ENCODE measurements around the gene BAX.

The BAX gene

GRCh38 chr19:49006905-49007304, 52.2 kb downstream of the BAX start:
- TF ChIP-seq CTCF (IDR thresholded peaks at IDR 0.05; ENCODE audit: low read depth, low read length) = no peak
- H3K36me3 ChIP-seq = peaks cover 77% of the 10 kb centered on the region

GRCh38 chr19:49009828-49010227, 55.2 kb downstream of the BAX start:
- Histone ChIP-seq H3K36me3 (peaks cover 75% of the 10 kb centered on the region), H3K4me3 (ENCODE audit: low read depth, low read length) (no peak overlapping the region), H3K27me3 (ENCODE audit: insufficient read depth, low read depth, severe bottlenecking) (no peaks in the 10 kb centered on the region), H3K27ac (no peak overlapping the region), H3K9me3 (ENCODE audit: severe bottlenecking) (no peaks in the 10 kb centered on the region)
- TF ChIP-seq CTCF (IDR thresholded peaks at IDR 0.05; ENCODE audit: low read depth, low read length) = no peak
- no peak for DNase-seq

More at GRCh38 chr19:49006905-49007304, 52.2 kb downstream of the BAX start:
- no peak for DNase-seq
- Histone ChIP-seq H3K4me3 (ENCODE audit: low read depth, low read length) (no peak overlapping the region), H3K27me3 (ENCODE audit: insufficient read depth, low read depth, severe bottlenecking) (no peaks in the 10 kb centered on the region), H3K27ac (no peak overlapping the region), H3K9me3 (ENCODE audit: severe bottlenecking) (no peaks in the 10 kb centered on the region)

- Histone ChIP-seq H3K9me3 (ENCODE audit: severe bottlenecking) (no peaks in the 10 kb centered on the region), H3K27ac (no peak overlapping the region), H3K4me3 (ENCODE audit: low read depth, low read length) (no peak overlapping the region), H3K27me3 (ENCODE audit: insufficient read depth, low read depth, severe bottlenecking) (no peaks in the 10 kb centered on the region), H3K36me3 (peaks cover 75% of the 10 kb centered on the region)
- TF ChIP-seq CTCF (IDR thresholded peaks at IDR 0.05; ENCODE audit: low read depth, low read length) = no peak
- no peak for DNase-seq
These were observed 55.8 kb downstream of the BAX start for GRCh38 chr19:49010453-49010852.

GRCh38 chr19:49011194-49011593, 56.5 kb downstream of the BAX start:
- Histone ChIP-seq H3K27ac (no peak overlapping the region), H3K4me3 (ENCODE audit: low read depth, low read length) (no peak overlapping the region), H3K27me3 (ENCODE audit: insufficient read depth, low read depth, severe bottlenecking) (no peaks in the 10 kb centered on the region), H3K9me3 (ENCODE audit: severe bottlenecking) (no peaks in the 10 kb centered on the region), H3K36me3 (peaks cover 78% of the 10 kb centered on the region)
- no peak for TF ChIP-seq CTCF (IDR thresholded peaks at IDR 0.05; ENCODE audit: low read depth, low read length)
- DNase-seq = no peak
